GM21825 (cell line): Measurements from ENCODE around the gene CYS1.
"Not testable (repeated sequence)": the region's sequence is repeated elsewhere in the genome, so short reads cannot be mapped to it uniquely, and the experiment has no call there.

Experiments
- ATAC-seq: cut with Tn5 transposase; IDR thresholded peaks from one replicate; pipeline ENCODE4 v1.9.1; 2021; ENCODE audit warnings: mild to moderate bottlenecking, moderate library complexity; ENCODE audit not compliant: unreplicated experiment

The CYS1 gene

DNA sequence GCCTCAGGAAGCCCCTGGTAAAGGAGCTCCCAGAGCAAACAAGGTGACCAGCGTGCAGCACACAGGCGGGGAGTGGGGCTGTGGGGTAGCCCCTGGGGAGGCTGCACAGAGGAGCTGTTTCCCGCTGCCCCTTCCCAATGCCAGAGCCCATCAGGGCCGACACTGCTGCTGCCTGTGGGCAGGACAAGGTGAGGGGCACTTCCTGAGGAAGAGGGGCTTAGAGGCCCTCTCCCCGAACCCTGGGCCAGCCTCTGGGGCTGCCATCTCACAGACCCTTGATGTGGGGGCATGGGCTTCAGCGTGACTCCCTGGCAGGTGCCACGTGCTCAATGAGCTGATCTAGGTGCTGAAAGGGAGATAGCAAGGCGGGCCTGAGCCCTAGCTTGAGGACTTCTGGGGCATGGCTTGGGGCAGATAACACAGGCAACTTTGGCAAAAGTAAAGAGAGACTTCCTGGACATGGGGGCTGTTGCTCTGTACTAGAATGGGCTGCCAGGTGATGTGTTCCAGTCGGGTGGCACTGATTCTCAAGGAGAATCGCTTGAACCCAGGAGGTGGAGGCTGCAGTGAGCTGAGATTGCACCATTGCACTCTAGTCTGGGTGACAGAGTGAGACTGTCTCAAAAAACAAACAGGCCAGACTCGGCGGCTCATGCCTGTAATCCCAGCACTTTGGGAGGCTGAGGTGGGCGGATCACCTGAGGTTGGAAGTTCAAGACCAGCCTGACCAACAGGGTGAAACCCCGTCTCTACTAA, 46.8 kb downstream of the CYS1 start:
- no peak for ATAC-seq

- no peak for ATAC-seq
These were observed 47.5 kb downstream of the CYS1 start for GRCh38 chr2:10032746-10033105.

GRCh38 chr2:10031886-10032745, 48.1 kb downstream of the CYS1 start:
- ATAC-seq: no peak

- ATAC-seq: not testable (repeated sequence)
These were observed 49.4 kb downstream of the CYS1 start for GRCh38 chr2:10030798-10031197.

DNA sequence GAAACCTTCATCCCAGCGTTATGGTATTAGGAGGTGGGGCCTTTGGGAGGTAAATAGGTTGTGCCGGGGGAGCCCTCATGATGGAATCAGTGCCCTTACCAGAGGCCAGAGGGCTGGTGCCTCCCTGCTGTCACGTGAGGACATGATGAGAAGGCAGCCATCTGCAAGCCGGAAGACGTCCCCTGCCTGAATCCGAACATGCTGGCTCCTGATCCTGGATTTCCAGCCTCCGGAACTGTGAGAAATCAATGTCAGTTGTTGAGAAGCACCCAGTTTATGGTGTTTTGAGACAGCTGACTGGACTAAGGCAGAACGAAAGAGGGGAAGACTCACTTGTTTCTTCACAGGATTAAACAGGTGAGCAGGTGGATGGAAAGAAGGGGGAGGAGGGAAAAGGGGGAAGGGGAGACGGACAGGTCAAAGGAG, 49.9 kb downstream of the CYS1 start:
- ATAC-seq: no peak

DNA sequence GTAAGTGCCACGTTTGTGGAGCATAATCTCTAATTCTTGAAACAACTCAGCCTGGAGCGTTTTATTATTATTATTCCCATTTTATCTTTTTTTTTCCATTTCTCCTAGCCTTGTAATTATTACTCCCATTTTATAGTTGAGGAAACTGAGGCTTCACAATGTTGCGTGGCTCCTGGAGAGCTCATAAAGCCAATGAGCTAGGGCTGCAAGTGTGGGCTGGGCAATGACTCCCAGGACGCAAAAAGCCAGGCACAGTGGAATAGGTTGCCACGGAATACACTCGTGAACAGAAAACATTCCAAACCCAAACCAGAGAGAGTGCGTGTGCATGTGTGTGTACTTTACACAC, 50.4 kb downstream of the CYS1 start:
- no peak for ATAC-seq

DNA sequence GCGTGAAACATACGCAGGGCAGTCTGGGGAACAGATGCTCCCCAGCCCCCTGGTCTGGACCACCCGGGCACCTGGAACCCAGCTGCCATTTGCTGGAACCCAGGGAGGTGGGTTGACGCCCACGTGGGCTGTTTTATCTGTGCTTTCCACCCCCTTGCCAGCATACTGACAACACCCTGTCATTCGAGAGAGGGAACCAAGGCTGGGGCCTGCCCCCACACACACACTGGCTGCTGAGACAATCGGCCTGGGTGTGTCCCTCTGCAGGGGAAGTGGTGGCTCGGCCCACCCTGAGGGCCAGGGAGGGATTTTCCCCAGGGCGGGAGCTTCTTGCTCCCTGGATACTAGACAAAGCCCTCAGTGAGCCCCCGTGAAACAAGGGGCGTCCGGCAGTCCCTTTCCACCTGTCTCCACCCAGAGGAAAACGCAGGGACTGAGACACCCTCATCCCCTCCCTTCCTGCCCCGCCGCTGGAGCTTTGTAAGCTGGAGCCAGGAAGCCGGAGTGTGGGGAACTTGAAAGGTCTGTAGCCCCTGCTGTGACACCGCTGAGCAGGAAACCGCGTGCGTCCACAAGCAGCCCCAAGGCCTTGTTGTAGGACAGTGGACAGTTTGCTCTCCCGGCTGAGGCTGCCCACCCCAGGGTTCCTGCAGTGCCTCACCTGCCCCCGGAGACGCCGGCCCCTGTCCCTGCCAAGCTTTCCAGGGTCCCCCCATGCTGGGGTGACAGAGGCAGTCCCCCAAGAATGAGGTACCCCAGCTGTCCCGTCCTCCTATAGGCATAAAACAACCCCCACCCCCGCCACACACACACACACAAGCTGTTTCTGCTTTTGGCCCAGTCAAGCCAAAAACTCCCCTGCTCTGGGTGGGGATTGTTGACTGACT, 51.0 kb downstream of the CYS1 start:
- ATAC-seq: peak; percentile 69

- ATAC-seq: no peak
These were observed 51.7 kb downstream of the CYS1 start for GRCh38 chr2:10028407-10028987.

DNA sequence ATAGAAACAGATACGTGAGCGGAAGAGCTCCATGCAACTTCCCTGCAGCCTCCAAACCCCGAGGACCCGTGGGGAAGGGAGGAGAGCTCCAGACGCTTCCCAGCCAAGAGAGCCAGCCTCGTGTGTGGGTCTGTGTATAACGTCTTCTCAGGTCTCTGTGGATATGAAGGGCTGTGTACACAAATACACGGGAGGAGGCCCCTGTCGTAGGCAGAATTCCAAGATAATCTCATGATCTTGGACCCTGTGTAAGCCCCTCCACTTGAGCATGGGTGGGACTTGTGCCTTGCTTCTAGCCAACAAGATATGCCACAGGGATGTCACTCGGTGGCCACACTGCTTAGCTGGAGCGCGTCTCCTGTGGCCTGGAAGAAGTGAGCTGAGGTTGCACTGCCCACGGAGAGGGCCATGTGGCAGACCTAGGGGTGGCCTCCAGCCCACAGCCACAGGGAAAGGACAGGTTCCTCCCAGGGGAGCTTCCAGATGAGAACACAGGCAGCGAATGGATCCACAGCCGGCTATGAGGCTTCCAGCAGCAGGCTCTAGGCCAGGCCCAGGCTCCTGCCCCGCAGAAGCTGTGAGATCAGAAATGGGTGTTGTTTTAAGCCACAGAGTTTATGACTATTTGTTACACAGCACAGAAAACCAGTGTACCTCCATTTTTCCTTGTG, 52.4 kb downstream of the CYS1 start:
- no peak for ATAC-seq

GRCh38 chr2:10026940-10027569, 53.2 kb downstream of the CYS1 start:
- no peak for ATAC-seq

DNA sequence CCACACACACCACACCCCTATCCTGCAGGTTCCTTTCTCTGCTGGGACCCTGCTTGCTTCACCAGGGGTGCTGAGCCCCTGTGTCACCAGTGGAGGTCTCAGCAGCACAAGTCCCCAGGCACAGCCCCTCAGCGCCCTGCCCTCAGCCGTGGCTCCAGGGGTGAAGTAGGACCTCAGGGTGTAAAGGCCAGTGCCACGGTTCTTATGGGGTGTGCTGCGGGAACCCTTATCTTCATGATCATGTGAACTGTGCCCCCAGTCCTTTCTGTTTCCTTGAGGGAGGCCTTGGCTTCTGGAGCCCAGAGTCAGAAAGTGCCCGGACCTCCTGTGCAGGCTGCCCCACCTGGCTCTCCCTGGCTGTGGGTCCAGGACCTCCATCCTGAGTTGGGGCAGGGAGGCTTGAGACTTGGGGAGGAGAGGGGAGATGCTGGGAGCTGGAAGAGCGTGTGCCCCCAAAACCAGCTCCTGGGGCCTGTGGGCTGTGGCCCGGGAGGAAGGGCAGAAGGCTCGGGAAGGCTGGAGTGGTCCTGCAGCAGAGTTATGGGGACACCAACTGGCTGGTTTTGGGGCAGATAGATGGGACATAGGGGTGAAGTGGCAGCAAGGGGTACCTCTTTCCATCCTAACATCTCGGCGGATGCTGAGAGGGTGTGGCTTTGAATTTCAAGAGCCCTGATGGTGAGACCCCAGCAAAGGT, 57.1 kb downstream of the CYS1 start:
- ATAC-seq: no peak

DNA sequence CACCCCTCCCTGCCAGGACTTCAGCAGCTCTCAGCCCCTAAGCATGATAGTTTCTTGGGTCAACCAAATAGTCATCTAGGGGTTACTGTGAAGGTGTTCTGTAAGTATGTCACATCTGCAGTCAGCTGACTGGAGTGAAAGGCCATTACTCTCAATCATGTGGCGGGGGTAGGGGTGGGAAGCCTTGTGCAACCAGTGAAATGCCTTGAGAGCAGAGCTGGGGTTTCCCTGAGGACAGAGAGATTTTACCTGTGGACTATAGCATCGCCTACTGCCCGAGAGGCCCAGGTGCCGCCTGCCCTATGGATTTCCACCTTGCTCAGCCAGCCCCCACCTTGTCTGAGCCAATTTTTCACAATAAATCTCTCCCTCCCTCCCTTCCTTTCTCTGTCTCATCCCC, 57.8 kb downstream of the CYS1 start:
- no peak for ATAC-seq

DNA sequence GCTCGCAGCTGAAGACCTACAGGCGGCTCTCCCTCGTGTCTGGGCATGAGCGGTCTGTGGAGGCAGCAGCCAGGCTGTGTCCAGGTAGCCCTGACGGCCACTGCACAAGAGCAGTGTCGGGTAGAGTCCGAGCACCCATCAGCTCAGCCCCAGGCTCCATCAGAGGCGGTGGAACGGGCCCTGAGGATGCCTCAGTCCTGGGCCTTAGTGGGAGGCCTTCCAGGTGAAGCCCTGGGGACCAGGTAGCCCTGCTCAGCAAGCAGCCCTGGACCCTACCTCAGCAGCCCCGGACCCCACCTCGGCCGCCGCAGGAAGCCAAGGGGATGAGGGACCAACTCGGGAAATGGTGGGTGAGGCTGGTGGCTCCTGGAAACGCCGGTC, 58.2 kb downstream of the CYS1 start:
- no peak for ATAC-seq

GRCh38 chr2:10019602-10020400, 60.4 kb downstream of the CYS1 start:
- ATAC-seq: no peak

GRCh38 chr2:10019174-10019573, 61.0 kb downstream of the CYS1 start:
- ATAC-seq: no peak

DNA sequence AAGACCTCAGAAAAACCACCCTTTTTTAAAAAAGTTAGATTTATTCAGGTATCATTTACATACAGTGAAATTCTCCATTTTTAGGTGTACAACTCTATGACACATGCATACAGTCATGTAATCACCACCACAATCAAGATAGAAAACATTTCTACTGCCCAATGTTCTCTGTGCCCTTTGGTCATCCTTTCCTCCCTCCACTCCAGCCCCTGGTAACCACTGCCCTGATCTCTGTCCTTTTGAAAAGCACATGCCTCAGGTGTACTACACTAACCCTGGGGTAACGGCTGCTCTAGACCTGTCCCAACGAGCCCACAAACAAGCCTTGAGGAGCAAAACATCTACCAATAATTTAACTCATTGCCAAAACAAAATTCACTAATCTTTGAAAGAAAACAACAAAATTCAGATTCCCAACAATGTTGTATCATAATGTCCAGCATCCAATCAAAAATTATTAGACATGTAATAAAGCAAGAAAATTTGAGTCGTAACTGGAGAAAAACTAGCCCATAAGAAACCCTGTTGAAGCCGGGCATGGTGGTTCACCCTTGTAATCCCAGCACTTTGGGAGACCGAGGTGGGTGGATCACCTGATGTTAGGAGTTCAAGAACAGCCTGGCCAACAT, 62.8 kb downstream of the CYS1 start:
- no peak for ATAC-seq

- ATAC-seq: no peak
These were observed 63.4 kb downstream of the CYS1 start for GRCh38 chr2:10016802-10017258.
